HepG2 (cell line): ENCODE measurements around the gene GHRL. TPM values are rescaled to one million over a fixed set of nuclear protein-coding genes. Genes with fewer than 3 reads are reported as not detected.

Experiments used
- ELF1 ChIP-seq: sonication (generic); formaldehyde crosslinking; IDR thresholded peaks from 2 replicates; pipeline ENCODE4 v1.4.0; 2020; ENCODE audit warnings: missing genetic modification reagents
- RXRB ChIP-seq: IDR thresholded peaks from 2 replicates; pipeline ENCODE4 v1.6.1; 2016; ENCODE audit warnings: borderline replicate concordance, missing genetic modification reagents, missing compliant biosample characterization
- ZFP36L2 ChIP-seq: sonication (generic); formaldehyde crosslinking; IDR thresholded peaks from 2 replicates; pipeline ENCODE4 v1.4.0; 2020; ENCODE audit warnings: missing genetic modification reagents
- ZNF784 ChIP-seq: sonication (generic); formaldehyde crosslinking; IDR thresholded peaks from 2 replicates; pipeline ENCODE4 v1.5.1; 2020; ENCODE audit warnings: missing genetic modification reagents, mild to moderate bottlenecking, borderline replicate concordance
- polyA plus RNA-seq, 8 experiments: library from polyadenylated mRNA; depleted of rRNA in 3 of 8; stranded (reverse) in 7 of 8; unstranded in 1 of 8; fragments of >200 nt; fragmentation: Illumina TruSeq in 4 of 8; extraction: Trizol in 4 of 8; gene quantifications; 2 replicates each; pipeline versions ENCODE4 v1.2.1 to v1.2.3, GENCODE V29; 2011 to 2016; ENCODE audit warnings: low read depth in 4 of 8, missing spikeins in 1 of 8, mixed read lengths in 1 of 8; ENCODE audit not compliant: insufficient read depth in 1 of 8
- total RNA-seq, 5 experiments: library from RNA; depleted of rRNA; stranded (reverse); fragments of >200 nt; fragmentation: Illumina TruSeq; extraction: Trizol; gene quantifications; 2 replicates each; pipeline ENCODE4 v1.2.3, GENCODE V29; 2016; ENCODE audit warnings: low read depth in 1 of 5
- TF ChIP-seq, protein P1 (sequence below): sonication (generic); formaldehyde crosslinking; IDR thresholded peaks from 2 replicates; pipeline ENCODE4 v1.5.0; 2020; ENCODE audit warnings: mild to moderate bottlenecking, missing genetic modification reagents, borderline replicate concordance
- TF ChIP-seq, protein P2 (sequence below): sonication (generic); formaldehyde crosslinking; IDR thresholded peaks from 2 replicates; pipeline ENCODE4 v1.5.0; 2020; ENCODE audit warnings: mild to moderate bottlenecking, missing genetic modification reagents, borderline replicate concordance
- TF ChIP-seq, protein P3 (sequence below): sonication (generic); formaldehyde crosslinking; IDR thresholded peaks from 2 replicates; pipeline ENCODE4 v1.4.0; 2020; ENCODE audit warnings: mild to moderate bottlenecking, missing genetic modification reagents, borderline replicate concordance
- TF ChIP-seq, protein P4 (sequence below): sonication (generic); formaldehyde crosslinking; IDR thresholded peaks from 2 replicates; pipeline ENCODE4 v1.5.1; 2020; ENCODE audit warnings: missing genetic modification reagents, mild to moderate bottlenecking, borderline replicate concordance

GHRL gene
- total and polyA plus RNA-seq, 2 of the 13 experiments (the other 11 are each of a cell fraction or from before 2014, with no cell fraction given), result 0.09 TPM; not detected in 1

DNA sequence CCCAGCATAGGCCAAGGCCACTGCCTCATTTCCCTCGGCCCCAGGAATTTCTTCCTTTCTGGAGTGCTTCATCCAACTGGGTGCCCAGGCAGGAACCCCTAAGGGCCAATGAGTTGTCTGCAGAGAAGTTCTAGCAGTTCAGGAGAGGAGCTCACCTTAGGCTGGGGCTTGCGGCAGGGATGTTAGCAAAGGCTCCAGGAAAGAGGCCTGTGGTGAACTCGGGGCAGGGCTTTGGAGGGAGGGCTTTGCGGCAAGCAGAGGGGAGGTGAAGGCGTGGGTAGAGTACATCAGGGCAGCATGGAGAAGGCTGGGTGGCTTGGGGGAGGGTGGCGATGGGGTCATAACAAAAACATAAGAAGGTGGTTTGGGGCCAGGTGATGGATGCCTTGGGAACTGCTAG, 1.1 kb downstream of the GHRL start (continued):
- TF ChIP-seq, protein P1, sequence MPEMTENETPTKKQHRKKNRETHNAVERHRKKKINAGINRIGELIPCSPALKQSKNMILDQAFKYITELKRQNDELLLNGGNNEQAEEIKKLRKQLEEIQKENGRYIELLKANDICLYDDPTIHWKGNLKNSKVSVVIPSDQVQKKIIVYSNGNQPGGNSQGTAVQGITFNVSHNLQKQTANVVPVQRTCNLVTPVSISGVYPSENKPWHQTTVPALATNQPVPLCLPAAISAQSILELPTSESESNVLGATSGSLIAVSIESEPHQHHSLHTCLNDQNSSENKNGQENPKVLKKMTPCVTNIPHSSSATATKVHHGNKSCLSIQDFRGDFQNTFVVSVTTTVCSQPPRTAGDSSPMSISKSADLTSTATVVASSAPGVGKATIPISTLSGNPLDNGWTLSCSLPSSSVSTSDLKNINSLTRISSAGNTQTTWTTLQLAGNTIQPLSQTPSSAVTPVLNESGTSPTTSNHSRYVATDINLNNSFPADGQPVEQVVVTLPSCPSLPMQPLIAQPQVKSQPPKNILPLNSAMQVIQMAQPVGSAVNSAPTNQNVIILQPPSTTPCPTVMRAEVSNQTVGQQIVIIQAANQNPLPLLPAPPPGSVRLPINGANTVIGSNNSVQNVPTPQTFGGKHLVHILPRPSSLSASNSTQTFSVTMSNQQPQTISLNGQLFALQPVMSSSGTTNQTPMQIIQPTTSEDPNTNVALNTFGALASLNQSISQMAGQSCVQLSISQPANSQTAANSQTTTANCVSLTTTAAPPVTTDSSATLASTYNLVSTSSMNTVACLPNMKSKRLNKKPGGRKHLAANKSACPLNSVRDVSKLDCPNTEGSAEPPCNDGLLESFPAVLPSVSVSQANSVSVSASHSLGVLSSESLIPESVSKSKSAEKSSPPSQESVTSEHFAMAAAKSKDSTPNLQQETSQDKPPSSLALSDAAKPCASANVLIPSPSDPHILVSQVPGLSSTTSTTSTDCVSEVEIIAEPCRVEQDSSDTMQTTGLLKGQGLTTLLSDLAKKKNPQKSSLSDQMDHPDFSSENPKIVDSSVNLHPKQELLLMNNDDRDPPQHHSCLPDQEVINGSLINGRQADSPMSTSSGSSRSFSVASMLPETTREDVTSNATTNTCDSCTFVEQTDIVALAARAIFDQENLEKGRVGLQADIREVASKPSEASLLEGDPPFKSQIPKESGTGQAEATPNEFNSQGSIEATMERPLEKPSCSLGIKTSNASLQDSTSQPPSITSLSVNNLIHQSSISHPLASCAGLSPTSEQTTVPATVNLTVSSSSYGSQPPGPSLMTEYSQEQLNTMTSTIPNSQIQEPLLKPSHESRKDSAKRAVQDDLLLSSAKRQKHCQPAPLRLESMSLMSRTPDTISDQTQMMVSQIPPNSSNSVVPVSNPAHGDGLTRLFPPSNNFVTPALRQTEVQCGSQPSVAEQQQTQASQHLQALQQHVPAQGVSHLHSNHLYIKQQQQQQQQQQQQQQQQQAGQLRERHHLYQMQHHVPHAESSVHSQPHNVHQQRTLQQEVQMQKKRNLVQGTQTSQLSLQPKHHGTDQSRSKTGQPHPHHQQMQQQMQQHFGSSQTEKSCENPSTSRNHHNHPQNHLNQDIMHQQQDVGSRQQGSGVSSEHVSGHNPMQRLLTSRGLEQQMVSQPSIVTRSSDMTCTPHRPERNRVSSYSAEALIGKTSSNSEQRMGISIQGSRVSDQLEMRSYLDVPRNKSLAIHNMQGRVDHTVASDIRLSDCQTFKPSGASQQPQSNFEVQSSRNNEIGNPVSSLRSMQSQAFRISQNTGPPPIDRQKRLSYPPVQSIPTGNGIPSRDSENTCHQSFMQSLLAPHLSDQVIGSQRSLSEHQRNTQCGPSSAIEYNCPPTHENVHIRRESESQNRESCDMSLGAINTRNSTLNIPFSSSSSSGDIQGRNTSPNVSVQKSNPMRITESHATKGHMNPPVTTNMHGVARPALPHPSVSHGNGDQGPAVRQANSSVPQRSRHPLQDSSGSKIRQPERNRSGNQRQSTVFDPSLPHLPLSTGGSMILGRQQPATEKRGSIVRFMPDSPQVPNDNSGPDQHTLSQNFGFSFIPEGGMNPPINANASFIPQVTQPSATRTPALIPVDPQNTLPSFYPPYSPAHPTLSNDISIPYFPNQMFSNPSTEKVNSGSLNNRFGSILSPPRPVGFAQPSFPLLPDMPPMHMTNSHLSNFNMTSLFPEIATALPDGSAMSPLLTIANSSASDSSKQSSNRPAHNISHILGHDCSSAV (CRISPR knock-in tag), result no peak
- TF ChIP-seq ZNF784 (CRISPR knock-in tag) (no peak), ELF1 (CRISPR knock-in tag) (no peak), RXRB (CRISPR knock-in tag) (no peak), ZFP36L2 (CRISPR knock-in tag) (no peak)
- TF ChIP-seq, protein P2, sequence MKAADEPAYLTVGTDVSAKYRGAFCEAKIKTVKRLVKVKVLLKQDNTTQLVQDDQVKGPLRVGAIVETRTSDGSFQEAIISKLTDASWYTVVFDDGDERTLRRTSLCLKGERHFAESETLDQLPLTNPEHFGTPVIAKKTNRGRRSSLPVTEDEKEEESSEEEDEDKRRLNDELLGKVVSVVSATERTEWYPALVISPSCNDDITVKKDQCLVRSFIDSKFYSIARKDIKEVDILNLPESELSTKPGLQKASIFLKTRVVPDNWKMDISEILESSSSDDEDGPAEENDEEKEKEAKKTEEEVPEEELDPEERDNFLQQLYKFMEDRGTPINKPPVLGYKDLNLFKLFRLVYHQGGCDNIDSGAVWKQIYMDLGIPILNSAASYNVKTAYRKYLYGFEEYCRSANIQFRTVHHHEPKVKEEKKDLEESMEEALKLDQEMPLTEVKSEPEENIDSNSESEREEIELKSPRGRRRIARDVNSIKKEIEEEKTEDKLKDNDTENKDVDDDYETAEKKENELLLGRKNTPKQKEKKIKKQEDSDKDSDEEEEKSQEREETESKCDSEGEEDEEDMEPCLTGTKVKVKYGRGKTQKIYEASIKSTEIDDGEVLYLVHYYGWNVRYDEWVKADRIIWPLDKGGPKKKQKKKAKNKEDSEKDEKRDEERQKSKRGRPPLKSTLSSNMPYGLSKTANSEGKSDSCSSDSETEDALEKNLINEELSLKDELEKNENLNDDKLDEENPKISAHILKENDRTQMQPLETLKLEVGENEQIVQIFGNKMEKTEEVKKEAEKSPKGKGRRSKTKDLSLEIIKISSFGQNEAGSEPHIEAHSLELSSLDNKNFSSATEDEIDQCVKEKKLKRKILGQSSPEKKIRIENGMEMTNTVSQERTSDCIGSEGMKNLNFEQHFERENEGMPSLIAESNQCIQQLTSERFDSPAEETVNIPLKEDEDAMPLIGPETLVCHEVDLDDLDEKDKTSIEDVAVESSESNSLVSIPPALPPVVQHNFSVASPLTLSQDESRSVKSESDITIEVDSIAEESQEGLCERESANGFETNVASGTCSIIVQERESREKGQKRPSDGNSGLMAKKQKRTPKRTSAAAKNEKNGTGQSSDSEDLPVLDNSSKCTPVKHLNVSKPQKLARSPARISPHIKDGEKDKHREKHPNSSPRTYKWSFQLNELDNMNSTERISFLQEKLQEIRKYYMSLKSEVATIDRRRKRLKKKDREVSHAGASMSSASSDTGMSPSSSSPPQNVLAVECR, result no peak
- TF ChIP-seq, protein P3, sequence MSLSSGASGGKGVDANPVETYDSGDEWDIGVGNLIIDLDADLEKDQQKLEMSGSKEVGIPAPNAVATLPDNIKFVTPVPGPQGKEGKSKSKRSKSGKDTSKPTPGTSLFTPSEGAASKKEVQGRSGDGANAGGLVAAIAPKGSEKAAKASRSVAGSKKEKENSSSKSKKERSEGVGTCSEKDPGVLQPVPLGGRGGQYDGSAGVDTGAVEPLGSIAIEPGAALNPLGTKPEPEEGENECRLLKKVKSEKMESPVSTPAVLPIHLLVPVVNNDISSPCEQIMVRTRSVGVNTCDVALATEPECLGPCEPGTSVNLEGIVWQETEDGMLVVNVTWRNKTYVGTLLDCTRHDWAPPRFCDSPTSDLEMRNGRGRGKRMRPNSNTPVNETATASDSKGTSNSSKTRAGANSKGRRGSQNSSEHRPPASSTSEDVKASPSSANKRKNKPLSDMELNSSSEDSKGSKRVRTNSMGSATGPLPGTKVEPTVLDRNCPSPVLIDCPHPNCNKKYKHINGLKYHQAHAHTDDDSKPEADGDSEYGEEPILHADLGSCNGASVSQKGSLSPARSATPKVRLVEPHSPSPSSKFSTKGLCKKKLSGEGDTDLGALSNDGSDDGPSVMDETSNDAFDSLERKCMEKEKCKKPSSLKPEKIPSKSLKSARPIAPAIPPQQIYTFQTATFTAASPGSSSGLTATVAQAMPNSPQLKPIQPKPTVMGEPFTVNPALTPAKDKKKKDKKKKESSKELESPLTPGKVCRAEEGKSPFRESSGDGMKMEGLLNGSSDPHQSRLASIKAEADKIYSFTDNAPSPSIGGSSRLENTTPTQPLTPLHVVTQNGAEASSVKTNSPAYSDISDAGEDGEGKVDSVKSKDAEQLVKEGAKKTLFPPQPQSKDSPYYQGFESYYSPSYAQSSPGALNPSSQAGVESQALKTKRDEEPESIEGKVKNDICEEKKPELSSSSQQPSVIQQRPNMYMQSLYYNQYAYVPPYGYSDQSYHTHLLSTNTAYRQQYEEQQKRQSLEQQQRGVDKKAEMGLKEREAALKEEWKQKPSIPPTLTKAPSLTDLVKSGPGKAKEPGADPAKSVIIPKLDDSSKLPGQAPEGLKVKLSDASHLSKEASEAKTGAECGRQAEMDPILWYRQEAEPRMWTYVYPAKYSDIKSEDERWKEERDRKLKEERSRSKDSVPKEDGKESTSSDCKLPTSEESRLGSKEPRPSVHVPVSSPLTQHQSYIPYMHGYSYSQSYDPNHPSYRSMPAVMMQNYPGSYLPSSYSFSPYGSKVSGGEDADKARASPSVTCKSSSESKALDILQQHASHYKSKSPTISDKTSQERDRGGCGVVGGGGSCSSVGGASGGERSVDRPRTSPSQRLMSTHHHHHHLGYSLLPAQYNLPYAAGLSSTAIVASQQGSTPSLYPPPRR (CRISPR knock-in tag), result no peak
- TF ChIP-seq, protein P4, sequence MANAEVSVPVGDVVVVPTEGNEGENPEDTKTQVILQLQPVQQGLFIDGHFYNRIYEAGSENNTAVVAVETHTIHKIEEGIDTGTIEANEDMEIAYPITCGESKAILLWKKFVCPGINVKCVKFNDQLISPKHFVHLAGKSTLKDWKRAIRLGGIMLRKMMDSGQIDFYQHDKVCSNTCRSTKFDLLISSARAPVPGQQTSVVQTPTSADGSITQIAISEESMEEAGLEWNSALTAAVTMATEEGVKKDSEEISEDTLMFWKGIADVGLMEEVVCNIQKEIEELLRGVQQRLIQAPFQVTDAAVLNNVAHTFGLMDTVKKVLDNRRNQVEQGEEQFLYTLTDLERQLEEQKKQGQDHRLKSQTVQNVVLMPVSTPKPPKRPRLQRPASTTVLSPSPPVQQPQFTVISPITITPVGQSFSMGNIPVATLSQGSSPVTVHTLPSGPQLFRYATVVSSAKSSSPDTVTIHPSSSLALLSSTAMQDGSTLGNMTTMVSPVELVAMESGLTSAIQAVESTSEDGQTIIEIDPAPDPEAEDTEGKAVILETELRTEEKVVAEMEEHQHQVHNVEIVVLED (CRISPR knock-in tag), result no peak
